H1 (cell line): ENCODE results near the gene LYPD6B. TPM values are rescaled to one million over a fixed set of nuclear protein-coding genes. Genes with fewer than 3 reads are reported as not detected.

Experiments
- CTCF ChIA-PET: fragments of 300-600 bp; sonication (Branson Sonifier 250); formaldehyde crosslinking; loops from one replicate; lab custom pipeline; 2021; ENCODE audit not compliant: partially characterized antibody; lab: Charles Lee
- POLR2A ChIA-PET: fragments of 300-600 bp; sonication (Branson Sonifier 250); formaldehyde crosslinking; loops from one replicate; lab custom pipeline; 2021; ENCODE audit warnings: inconsistent platforms; ENCODE audit not compliant: partially characterized antibody; lab: Charles Lee
- DNase-seq, 2 experiments: peaks; one replicate each; pipeline versions ENCODE4 v3.0.0 to v3.0.0-alpha.2; 2010 to 2022; ENCODE audit warnings: low spot score in 2 of 2, low read depth in 1 of 2, mixed read lengths in 1 of 2
- FAIRE-seq: peaks from 2 replicates; lab custom pipeline; 2011; peaks lifted over from hg19 to GRCh38; lab: Jason Lieb, UNC
- H2AFZ ChIP-seq: 2 replicates; pipeline ENCODE4 v1.8.1; 2012; ENCODE audit warnings: low read length, inconsistent platforms
- H2AK5ac ChIP-seq: 2 replicates; pipeline ENCODE4 v1.6.1; 2013; ENCODE audit warnings: low read depth, low read length
- H2BK120ac ChIP-seq: replicated peaks from 2 replicates; pipeline ENCODE3; 2013; ENCODE audit warnings: low read depth, low read length, inconsistent platforms
- H2BK12ac ChIP-seq: 2 replicates; pipeline ENCODE4 v1.6.1; 2013; ENCODE audit warnings: low read depth, low read length
- H2BK15ac ChIP-seq: 2 replicates; pipeline ENCODE4 v1.6.1; 2013; ENCODE audit warnings: low read length
- H2BK20ac ChIP-seq: 2 replicates; pipeline ENCODE4 v1.6.1; 2013; ENCODE audit warnings: low read length
- H2BK5ac ChIP-seq: 2 replicates; pipeline ENCODE4 v1.6.1; 2013; ENCODE audit warnings: low read depth, low read length
- H3K14ac ChIP-seq: 2 replicates; pipeline ENCODE4 v1.6.1; 2013; ENCODE audit warnings: inconsistent platforms; ENCODE audit not compliant: insufficient read length
- H3K18ac ChIP-seq: 2 replicates; pipeline ENCODE4 v1.6.1; 2013; ENCODE audit warnings: low read length; ENCODE audit errors: extremely low read depth
- H3K23ac ChIP-seq: 2 replicates; pipeline ENCODE4 v1.6.1; 2013; ENCODE audit warnings: inconsistent platforms; ENCODE audit not compliant: insufficient read length
- H3K23me2 ChIP-seq: 2 replicates; pipeline ENCODE4 v1.6.1; 2013; ENCODE audit warnings: low read depth, low read length
- H3K27ac ChIP-seq: 2 replicates; pipeline ENCODE4 v1.6.1; 2011; ENCODE audit warnings: low read depth, low read length, inconsistent platforms
- H3K27me3 ChIP-seq, 4 experiments: replicated peaks in 1 of 4; 1 replicate in 1 of 4; 2 replicates in 3 of 4; pipeline versions ENCODE4 v1.6.1 to v1.8.1; 2011 to 2013; ENCODE audit warnings: low read length in 3 of 4, mild to moderate bottlenecking in 3 of 4, inconsistent platforms in 2 of 4, mixed read lengths in 2 of 4, moderate library complexity in 1 of 4; ENCODE audit not compliant: control insufficient read depth in 3 of 4, insufficient read depth in 3 of 4; ENCODE audit errors: extremely low read depth in 1 of 4
- H3K36me3 ChIP-seq, 4 experiments: 2 replicates each; pipeline versions ENCODE4 v1.6.1 to v1.8.1; 2011 to 2013; ENCODE audit warnings: mild to moderate bottlenecking in 4 of 4, low read length in 3 of 4, moderate library complexity in 2 of 4, control low read depth in 1 of 4, inconsistent platforms in 1 of 4; ENCODE audit not compliant: insufficient read depth in 4 of 4, control insufficient read depth in 2 of 4
- H3K4ac ChIP-seq: replicated peaks from 2 replicates; pipeline ENCODE3; 2013; ENCODE audit warnings: low read length, low read depth, mixed read lengths, inconsistent platforms; ENCODE audit not compliant: insufficient read length
- H3K4me1 ChIP-seq, 4 experiments: replicated peaks in 1 of 4; 1 replicate in 1 of 4; 2 replicates in 3 of 4; pipeline versions ENCODE4 v1.6.1 to v1.8.1; 2011 to 2013; ENCODE audit warnings: low read length in 3 of 4, inconsistent platforms in 2 of 4, mixed read lengths in 1 of 4; ENCODE audit not compliant: insufficient read depth in 4 of 4, control insufficient read depth in 3 of 4
- H3K4me2 ChIP-seq, 2 experiments: 2 replicates each; pipeline versions ENCODE4 v1.6.1 to v1.8.1; 2011 to 2013; ENCODE audit warnings: low read depth in 2 of 2, low read length in 2 of 2, control low read depth in 1 of 2, inconsistent platforms in 1 of 2, mild to moderate bottlenecking in 1 of 2; ENCODE audit not compliant: insufficient read depth in 1 of 2
- H3K4me3 ChIP-seq, 4 experiments: fragments of 200-600, 300-600 bp in 1 of 4; sonication (generic), shearing (Covaris generic), sonication (Bioruptor Twin) in 1 of 4; 2 replicates each; pipeline versions ENCODE4 v1.5.1 to v1.8.1; 2011 to 2016; ENCODE audit warnings: low read length in 4 of 4, low read depth in 3 of 4, control low read depth in 2 of 4, inconsistent platforms in 2 of 4, mild to moderate bottlenecking in 2 of 4, mixed read lengths in 1 of 4, moderate library complexity in 1 of 4; ENCODE audit not compliant: insufficient read depth in 2 of 4; ENCODE audit errors: extremely low read depth in 1 of 4
- H3K56ac ChIP-seq: replicated peaks from 2 replicates; pipeline ENCODE3; 2013; ENCODE audit warnings: low read depth, mild to moderate bottlenecking, mixed read lengths, low read length, inconsistent platforms; ENCODE audit not compliant: insufficient read length
- H3K79me1 ChIP-seq: 2 replicates; pipeline ENCODE4 v1.6.1; 2013; ENCODE audit warnings: low read depth, low read length, control low read depth
- H3K79me2 ChIP-seq, 2 experiments: 2 replicates each; pipeline versions ENCODE4 v1.6.1 to v1.8.1; 2012 to 2013; ENCODE audit warnings: low read length in 2 of 2, mild to moderate bottlenecking in 2 of 2, inconsistent platforms in 1 of 2; ENCODE audit not compliant: insufficient read depth in 2 of 2, control insufficient read depth in 1 of 2
- H3K9ac ChIP-seq, 4 experiments: replicated peaks in 1 of 4; 1 replicate in 1 of 4; 2 replicates in 3 of 4; pipeline versions ENCODE4 v1.6.1 to v1.8.1; 2011 to 2013; ENCODE audit warnings: low read depth in 3 of 4, low read length in 3 of 4, control low read depth in 2 of 4, mild to moderate bottlenecking in 2 of 4, moderate library complexity in 2 of 4, inconsistent platforms in 1 of 4; ENCODE audit errors: extremely low read depth in 1 of 4
- H3K9me3 ChIP-seq, 2 experiments: 2 replicates each; pipeline versions ENCODE4 v1.6.1 to v1.8.1; 2012 to 2013; ENCODE audit warnings: mild to moderate bottlenecking in 2 of 2, moderate library complexity in 2 of 2, control low read depth in 1 of 2, inconsistent platforms in 1 of 2, low read depth in 1 of 2, low read length in 1 of 2, mixed read lengths in 1 of 2; ENCODE audit not compliant: insufficient read depth in 2 of 2
- H4K20me1 ChIP-seq, 2 experiments: replicated peaks in 1 of 2; 2 replicates each; pipeline versions ENCODE3 to v1.8.1; 2011 to 2013; ENCODE audit warnings: inconsistent platforms in 2 of 2, low read length in 2 of 2, mild to moderate bottlenecking in 1 of 2; ENCODE audit not compliant: insufficient read depth in 2 of 2, control insufficient read depth in 1 of 2
- H4K5ac ChIP-seq: 2 replicates; pipeline ENCODE4 v1.6.1; 2013; ENCODE audit warnings: low read length, low read depth, mixed read lengths, inconsistent platforms; ENCODE audit not compliant: insufficient read length
- H4K8ac ChIP-seq: 2 replicates; pipeline ENCODE4 v1.8.0; 2013; ENCODE audit warnings: mild to moderate bottlenecking, moderate library complexity, low read length, inconsistent platforms; ENCODE audit not compliant: insufficient read depth; ENCODE audit errors: extremely low read depth
- H4K91ac ChIP-seq: replicated peaks from 2 replicates; pipeline ENCODE3; 2013; ENCODE audit warnings: low read length, mixed read lengths, inconsistent platforms; ENCODE audit not compliant: insufficient read length
- CBX8 ChIP-seq: fragments of 300-800, 300-1000 bp; sonication (generic); IDR thresholded peaks from 2 replicates; pipeline ENCODE4 v1.7.1; 2016; ENCODE audit warnings: low read depth, low read length, borderline replicate concordance
- CEBPB ChIP-seq: IDR thresholded peaks from 2 replicates; pipeline ENCODE4 v1.6.1; 2012; ENCODE audit warnings: low read depth, low read length
- CHD1 ChIP-seq: IDR thresholded peaks from 2 replicates; pipeline ENCODE4 v1.6.1; 2012; ENCODE audit warnings: low read depth, low read length, improper control_type of control experiment
- CHD2 ChIP-seq: IDR thresholded peaks from 2 replicates; pipeline ENCODE4 v1.6.1; 2012; ENCODE audit warnings: low read length, improper control_type of control experiment
- CREB1 ChIP-seq: IDR thresholded peaks from 2 replicates; pipeline ENCODE4 v1.6.1; 2012; ENCODE audit warnings: inconsistent platforms
- MAFK ChIP-seq: IDR thresholded peaks from 2 replicates; pipeline ENCODE4 v1.6.1; 2012; ENCODE audit warnings: low read depth, mild to moderate bottlenecking, improper control_type of control experiment, low read length
- NANOG ChIP-seq: IDR thresholded peaks from 2 replicates; pipeline ENCODE4 v1.6.1; 2011; ENCODE audit warnings: low read length, low read depth, mild to moderate bottlenecking, inconsistent platforms; ENCODE audit not compliant: insufficient read depth, poor library complexity, severe bottlenecking
- RBBP5 ChIP-seq: IDR thresholded peaks from 2 replicates; pipeline ENCODE4 v1.7.1; 2012; ENCODE audit warnings: low read depth, mild to moderate bottlenecking, inconsistent platforms, low read length, moderate library complexity, borderline replicate concordance
- SAP30 ChIP-seq: fragments of 300-600 bp; sonication (generic); IDR thresholded peaks from 2 replicates; pipeline ENCODE4 v1.7.1; 2012; ENCODE audit warnings: low read length, moderate library complexity, mild to moderate bottlenecking, inconsistent platforms; ENCODE audit not compliant: insufficient read depth, insufficient replicate concordance
- SIX5 ChIP-seq: IDR thresholded peaks from 2 replicates; pipeline ENCODE4 v1.6.1; 2011; ENCODE audit warnings: mild to moderate bottlenecking, low read depth, low read length
- YY1 ChIP-seq: IDR thresholded peaks from 2 replicates; pipeline ENCODE4 v1.6.1; 2011; ENCODE audit warnings: low read depth, mild to moderate bottlenecking, low read length
- WGBS, 2 experiments: shearing (Covaris generic) in 1 of 2; methylation state at CpG; one replicate each; pipeline versions ENCODE4 v1.1.6 to v1.1.7; 2013 to 2015; ENCODE audit warnings: low lambda C conversion rate in 2 of 2, mixed read lengths in 2 of 2, inconsistent platforms in 1 of 2, low coverage in 1 of 2, missing lambda C conversion rate in 1 of 2; ENCODE audit not compliant: insufficient replicate concordance in 2 of 2, insufficient coverage in 1 of 2, insufficient read length in 1 of 2; ENCODE audit errors: extremely low coverage in 1 of 2, missing lambda C conversion rate in 1 of 2; 5-methylcytosine and 5-hydroxymethylcytosine counted together
- polyA plus RNA-seq, 7 experiments: library from polyadenylated mRNA; depleted of rRNA in 3 of 7; stranded (reverse) in 5 of 7; unstranded in 2 of 7; fragments of >200 nt in 5 of 7; fragments of 200-250 nt in 2 of 7; gene quantifications; 1 replicate in 5 of 7; 2 replicates in 1 of 7; 4 replicates in 1 of 7; pipeline versions ENCODE4 v1.2.1 to v1.2.3, GENCODE V29; 2011 to 2013; ENCODE audit warnings: missing spikeins in 2 of 7, mixed read lengths in 2 of 7
- total RNA-seq: library from RNA; stranded (reverse); fragmentation: NEBNext Ultra II Directional; extraction: Animal tissue kit (Norgen Biotek cat#: 25700); gene quantifications from 2 replicates; pipeline ENCODE4 v1.2.1, GENCODE V29; 2021

The LYPD6B gene
- total and polyA plus RNA-seq, 2 of the 8 experiments (the other 6 are each of a cell fraction or from before 2014, with no cell fraction given): 2.2 to 3.5 TPM

- TF ChIP-seq CBX8 (no peak), MAFK (no peak), SAP30 (no peak), RBBP5 (no peak), CREB1 (no peak), CEBPB (no peak), YY1 (no peak), CHD2 (no peak), SIX5 (no peak), NANOG (no peak), CHD1 (no peak)
Observed at GRCh38 chr2:149104221-149104620, 65.7 kb downstream of the LYPD6B start.

More at GRCh38 chr2:149104221-149104620, 65.7 kb downstream of the LYPD6B start:
- DNase-seq (no peak), FAIRE-seq (no peak)
- H2AK5ac ChIP-seq: no peak overlapping the region
- no peaks in the 10 kb centered on the region for H3K79me2 ChIP-seq
- H4K91ac ChIP-seq: no peak overlapping the region
- H3K36me3 ChIP-seq: no peaks in the 10 kb centered on the region
- CTCF ChIA-PET: interaction anchor here (1.2 to 1.6 kb wide), 2 partner anchors 13 to 209 kb away, joined by 3 to 4 read pairs; no protein-coding TSS in a partner anchor
- H3K18ac ChIP-seq: no peak overlapping the region
- H3K4me2 ChIP-seq: no peak overlapping the region
- no peak overlapping the region for H3K4me3 ChIP-seq
- H3K14ac ChIP-seq: no peak overlapping the region
- no peak overlapping the region for H2AFZ ChIP-seq
- H2BK5ac ChIP-seq: no peak overlapping the region
- WGBS, 2 experiments: 42% methylated on average over 1 of the region's 1 CpG; no CpG with 5 or more reads in 1 of the 2 experiments
- H2BK20ac ChIP-seq: no peak overlapping the region
- no peaks in the 10 kb centered on the region for H3K79me1 ChIP-seq
- no peak overlapping the region for H4K5ac ChIP-seq
- no peak overlapping the region for H2BK12ac ChIP-seq
- H3K27ac ChIP-seq: no peak overlapping the region
- no peak overlapping the region for H4K8ac ChIP-seq
- H3K23me2 ChIP-seq: no peaks in the 10 kb centered on the region
- H4K20me1 ChIP-seq: no peaks in the 10 kb centered on the region
- H3K4me1 ChIP-seq: no peaks in the 10 kb centered on the region
- no peaks in the 10 kb centered on the region for H3K27me3 ChIP-seq
- no peak overlapping the region for H3K4ac ChIP-seq
- no peak overlapping the region for H3K56ac ChIP-seq
- H2BK120ac ChIP-seq: no peak overlapping the region
- H3K9ac ChIP-seq: no peak overlapping the region
- POLR2A ChIA-PET: no interaction called here
- H3K23ac ChIP-seq: no peak overlapping the region
- H2BK15ac ChIP-seq: no peak overlapping the region
- no peaks in the 10 kb centered on the region for H3K9me3 ChIP-seq
